Neural cell (in vitro differentiated cells): Measurements from ENCODE around the gene TAF3. TPM values are rescaled to one million over a fixed set of nuclear protein-coding genes. Genes with fewer than 3 reads are reported as not detected.

ENCODE experiments used
- H2AFZ ChIP-seq: fragments of 200-600, 300-800 bp; sonication (generic), shearing (Covaris generic); 2 replicates; pipeline ENCODE4 v1.6.0; 2014; ENCODE audit warnings: low read depth, mild to moderate bottlenecking, antibody characterized with exemption, low read length, moderate library complexity
- H3F3A ChIP-seq: fragments of 200-600 bp; shearing (Covaris generic); 2 replicates; pipeline ENCODE4 v1.6.1; 2016; ENCODE audit warnings: mild to moderate bottlenecking, moderate library complexity, mixed read lengths, antibody characterized with exemption, low read length; ENCODE audit not compliant: insufficient read depth, poor library complexity, severe bottlenecking
- H3K27ac ChIP-seq: fragments of 200-600, 300-800 bp; sonication (generic), shearing (Covaris generic); 2 replicates; pipeline ENCODE4 v1.5.1; 2014; ENCODE audit warnings: mild to moderate bottlenecking, low read length, moderate library complexity
- H3K27me3 ChIP-seq: fragments of 300-800, 200-600 bp; sonication (generic), shearing (Covaris generic); 2 replicates; pipeline ENCODE4 v1.6.0; 2014; ENCODE audit warnings: mild to moderate bottlenecking, low read depth, low read length, moderate library complexity; ENCODE audit not compliant: insufficient read depth
- H3K36me3 ChIP-seq: fragments of 300-800, 200-600 bp; sonication (generic), shearing (Covaris generic); 2 replicates; pipeline ENCODE4 v1.5.1; 2014; ENCODE audit warnings: mild to moderate bottlenecking, antibody characterized with exemption, low read length, moderate library complexity; ENCODE audit not compliant: insufficient read depth
- H3K4me2 ChIP-seq: fragments of 300-800, 200-600 bp; sonication (generic), shearing (Covaris generic); 2 replicates; pipeline ENCODE4 v1.6.0; 2014; ENCODE audit warnings: mild to moderate bottlenecking, low read length
- H3K4me3 ChIP-seq: fragments of 300-800, 200-600 bp; sonication (generic), shearing (Covaris generic); 2 replicates; pipeline ENCODE4 v1.5.1; 2014; ENCODE audit warnings: mild to moderate bottlenecking, low read length, moderate library complexity
- H3K79me2 ChIP-seq: fragments of 200-600 bp; shearing (Covaris generic); replicated peaks from 2 replicates; pipeline ENCODE4 v1.6.0; 2014; ENCODE audit warnings: mild to moderate bottlenecking, low read length, moderate library complexity; ENCODE audit not compliant: insufficient read depth
- H3K9ac ChIP-seq: fragments of 300-800, 200-600 bp; sonication (generic), shearing (Covaris generic); 2 replicates; pipeline ENCODE4 v1.6.1; 2016; ENCODE audit warnings: mild to moderate bottlenecking, low read length, mixed read lengths
- H3K9me2 ChIP-seq: fragments of 200-600 bp; shearing (Covaris generic); 2 replicates; pipeline ENCODE4 v1.6.1; 2016; ENCODE audit warnings: mild to moderate bottlenecking, low read length, mixed read lengths; ENCODE audit not compliant: insufficient read depth
- H3K9me3 ChIP-seq: fragments of 200-600, 300-800 bp; sonication (generic), shearing (Covaris generic); 2 replicates; pipeline ENCODE4 v1.6.1; 2016; ENCODE audit warnings: mild to moderate bottlenecking, mixed run types, low read length, moderate library complexity, mixed read lengths
- H4K20me1 ChIP-seq: fragments of 200-600 bp; shearing (Covaris generic); 2 replicates; pipeline ENCODE4 v1.6.1; 2016; ENCODE audit warnings: mild to moderate bottlenecking, mixed run types; ENCODE audit not compliant: insufficient read depth
- EP300 ChIP-seq: fragments of 450-650 bp; conservative IDR thresholded peaks from 2 replicates; pipeline ENCODE4 v1.6.1; 2014; ENCODE audit warnings: antibody characterized with exemption, mild to moderate bottlenecking, moderate library complexity; ENCODE audit not compliant: poor library complexity, severe bottlenecking
- EZH2 ChIP-seq: fragments of 200-600, 300-800 bp; shearing (Covaris generic), sonication (generic); IDR thresholded peaks from 2 replicates; pipeline ENCODE4 v1.6.1; 2014; ENCODE audit warnings: antibody characterized with exemption, low read length, borderline replicate concordance, mild to moderate bottlenecking; ENCODE audit not compliant: insufficient read depth, poor library complexity, severe bottlenecking
- MXI1 ChIP-seq: fragments of 450-650 bp; conservative IDR thresholded peaks from 2 replicates; pipeline ENCODE4 v1.6.1; 2014; ENCODE audit warnings: antibody characterized with exemption, mild to moderate bottlenecking; ENCODE audit not compliant: poor library complexity, severe bottlenecking
- POLR2AphosphoS5 ChIP-seq: IDR thresholded peaks from 2 replicates; pipeline ENCODE4 v1.6.1; 2012
- RAD21 ChIP-seq: fragments of 450-650 bp; conservative IDR thresholded peaks from 2 replicates; pipeline ENCODE4 v1.6.1; 2014; ENCODE audit warnings: antibody characterized with exemption, mild to moderate bottlenecking, moderate library complexity
- SMC3 ChIP-seq: fragments of 450-650 bp; conservative IDR thresholded peaks from 2 replicates; pipeline ENCODE4 v1.6.1; 2014; ENCODE audit warnings: antibody characterized with exemption, mild to moderate bottlenecking, moderate library complexity; ENCODE audit not compliant: poor library complexity
- TAF1 ChIP-seq: IDR thresholded peaks from 2 replicates; pipeline ENCODE4 v1.6.1; 2012; ENCODE audit warnings: low read depth
- polyA plus RNA-seq: library from polyadenylated mRNA; depleted of rRNA; stranded (reverse); fragments of >200 nt; gene quantifications from 2 replicates; pipeline ENCODE4 v1.2.3, GENCODE V29; 2014
- TF ChIP-seq, protein P1 (sequence below): fragments of 450-650 bp; IDR thresholded peaks from 2 replicates; pipeline ENCODE4 v1.5.1; 2014; ENCODE audit warnings: antibody characterized with exemption, mild to moderate bottlenecking, moderate library complexity; ENCODE audit not compliant: poor library complexity, severe bottlenecking
- TF ChIP-seq, protein P2 (sequence below): IDR thresholded peaks from 2 replicates; pipeline ENCODE4 v1.6.1; 2012; ENCODE audit warnings: borderline replicate concordance

TAF3 gene
- polyA plus RNA-seq, 1 donor from 2014 or later, result 2.0 TPM

DNA sequence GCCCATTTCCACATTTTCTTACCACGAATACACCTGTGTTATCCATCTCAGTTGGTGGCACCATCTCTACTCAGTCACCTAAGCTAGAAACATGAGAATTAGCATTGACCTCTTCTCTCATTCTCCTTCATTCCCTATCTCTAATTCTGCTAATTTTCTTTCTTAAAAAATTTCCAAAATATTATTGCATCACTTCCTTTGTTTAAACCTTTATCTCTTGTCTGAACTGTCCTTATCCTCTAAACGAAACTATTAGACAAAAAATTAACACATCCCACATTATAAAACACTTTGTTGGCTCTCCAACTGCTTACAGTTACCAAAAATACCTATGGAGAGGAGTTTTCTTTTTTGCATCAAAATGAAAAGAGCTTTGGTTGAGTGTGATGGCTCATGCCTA lies 18.3 kb downstream of the TAF3 start:
- no peak overlapping the region for H3K4me3 ChIP-seq
- no peaks in the 10 kb centered on the region for H3K79me2 ChIP-seq
- H3K4me2 ChIP-seq, result no peak overlapping the region
- H3K27me3 ChIP-seq, result no peaks in the 10 kb centered on the region
- H4K20me1 ChIP-seq, result no peaks in the 10 kb centered on the region
- no peak overlapping the region for H2AFZ ChIP-seq
- no peaks in the 10 kb centered on the region for H3K9me2 ChIP-seq
- no peak overlapping the region for H3K9ac ChIP-seq
- TF ChIP-seq TAF1, result no peak
- TF ChIP-seq, protein P1, sequence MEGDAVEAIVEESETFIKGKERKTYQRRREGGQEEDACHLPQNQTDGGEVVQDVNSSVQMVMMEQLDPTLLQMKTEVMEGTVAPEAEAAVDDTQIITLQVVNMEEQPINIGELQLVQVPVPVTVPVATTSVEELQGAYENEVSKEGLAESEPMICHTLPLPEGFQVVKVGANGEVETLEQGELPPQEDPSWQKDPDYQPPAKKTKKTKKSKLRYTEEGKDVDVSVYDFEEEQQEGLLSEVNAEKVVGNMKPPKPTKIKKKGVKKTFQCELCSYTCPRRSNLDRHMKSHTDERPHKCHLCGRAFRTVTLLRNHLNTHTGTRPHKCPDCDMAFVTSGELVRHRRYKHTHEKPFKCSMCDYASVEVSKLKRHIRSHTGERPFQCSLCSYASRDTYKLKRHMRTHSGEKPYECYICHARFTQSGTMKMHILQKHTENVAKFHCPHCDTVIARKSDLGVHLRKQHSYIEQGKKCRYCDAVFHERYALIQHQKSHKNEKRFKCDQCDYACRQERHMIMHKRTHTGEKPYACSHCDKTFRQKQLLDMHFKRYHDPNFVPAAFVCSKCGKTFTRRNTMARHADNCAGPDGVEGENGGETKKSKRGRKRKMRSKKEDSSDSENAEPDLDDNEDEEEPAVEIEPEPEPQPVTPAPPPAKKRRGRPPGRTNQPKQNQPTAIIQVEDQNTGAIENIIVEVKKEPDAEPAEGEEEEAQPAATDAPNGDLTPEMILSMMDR, result no peak
- TF ChIP-seq, protein P2, sequence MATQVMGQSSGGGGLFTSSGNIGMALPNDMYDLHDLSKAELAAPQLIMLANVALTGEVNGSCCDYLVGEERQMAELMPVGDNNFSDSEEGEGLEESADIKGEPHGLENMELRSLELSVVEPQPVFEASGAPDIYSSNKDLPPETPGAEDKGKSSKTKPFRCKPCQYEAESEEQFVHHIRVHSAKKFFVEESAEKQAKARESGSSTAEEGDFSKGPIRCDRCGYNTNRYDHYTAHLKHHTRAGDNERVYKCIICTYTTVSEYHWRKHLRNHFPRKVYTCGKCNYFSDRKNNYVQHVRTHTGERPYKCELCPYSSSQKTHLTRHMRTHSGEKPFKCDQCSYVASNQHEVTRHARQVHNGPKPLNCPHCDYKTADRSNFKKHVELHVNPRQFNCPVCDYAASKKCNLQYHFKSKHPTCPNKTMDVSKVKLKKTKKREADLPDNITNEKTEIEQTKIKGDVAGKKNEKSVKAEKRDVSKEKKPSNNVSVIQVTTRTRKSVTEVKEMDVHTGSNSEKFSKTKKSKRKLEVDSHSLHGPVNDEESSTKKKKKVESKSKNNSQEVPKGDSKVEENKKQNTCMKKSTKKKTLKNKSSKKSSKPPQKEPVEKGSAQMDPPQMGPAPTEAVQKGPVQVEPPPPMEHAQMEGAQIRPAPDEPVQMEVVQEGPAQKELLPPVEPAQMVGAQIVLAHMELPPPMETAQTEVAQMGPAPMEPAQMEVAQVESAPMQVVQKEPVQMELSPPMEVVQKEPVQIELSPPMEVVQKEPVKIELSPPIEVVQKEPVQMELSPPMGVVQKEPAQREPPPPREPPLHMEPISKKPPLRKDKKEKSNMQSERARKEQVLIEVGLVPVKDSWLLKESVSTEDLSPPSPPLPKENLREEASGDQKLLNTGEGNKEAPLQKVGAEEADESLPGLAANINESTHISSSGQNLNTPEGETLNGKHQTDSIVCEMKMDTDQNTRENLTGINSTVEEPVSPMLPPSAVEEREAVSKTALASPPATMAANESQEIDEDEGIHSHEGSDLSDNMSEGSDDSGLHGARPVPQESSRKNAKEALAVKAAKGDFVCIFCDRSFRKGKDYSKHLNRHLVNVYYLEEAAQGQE, result no peak
- no peak for TF ChIP-seq EP300
- H3K36me3 ChIP-seq, result no peaks in the 10 kb centered on the region
- H3F3A ChIP-seq, result no peaks in the 10 kb centered on the region
- no peak overlapping the region for H3K27ac ChIP-seq
- no peaks in the 10 kb centered on the region for H3K9me3 ChIP-seq

DNA sequence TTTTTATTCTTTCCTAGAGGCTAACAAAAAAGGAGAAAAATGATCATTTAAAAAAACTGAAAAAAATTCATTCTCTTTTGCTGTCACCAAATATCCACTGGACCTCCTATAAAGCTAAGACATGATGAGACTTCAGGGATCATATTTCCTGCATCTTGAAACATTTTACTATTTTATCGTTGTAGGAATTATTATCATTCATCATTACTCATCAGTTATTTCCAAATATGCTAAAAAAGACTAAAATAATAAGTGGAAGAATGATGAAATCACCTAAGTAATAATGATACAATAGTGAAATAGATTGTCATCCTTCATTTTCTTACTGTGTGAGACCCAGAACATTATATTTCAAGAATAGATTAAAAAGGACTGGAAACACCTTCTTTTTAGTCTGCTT lies 28.3 kb downstream of the TAF3 start:
- no peaks in the 10 kb centered on the region for H3K36me3 ChIP-seq
- H3K4me3 ChIP-seq, result no peak overlapping the region
- no peak overlapping the region for H3K4me2 ChIP-seq
- H3K9me2 ChIP-seq, result no peaks in the 10 kb centered on the region
- H3K9ac ChIP-seq, result no peak overlapping the region
- TF ChIP-seq, protein P1, result no peak
- TF ChIP-seq SMC3 (no peak), POLR2AphosphoS5 (no peak), TAF1 (no peak), EZH2 (no peak), EP300 (no peak), MXI1 (no peak), RAD21 (no peak)
- TF ChIP-seq, protein P2, result no peak
- no peaks in the 10 kb centered on the region for H3K9me3 ChIP-seq
- peaks cover 8% of the 10 kb centered on the region for H3K79me2 ChIP-seq
- H3K27me3 ChIP-seq, result no peaks in the 10 kb centered on the region
- H2AFZ ChIP-seq, result no peak overlapping the region
- H3K27ac ChIP-seq, result no peak overlapping the region
- no peaks in the 10 kb centered on the region for H3F3A ChIP-seq
- no peaks in the 10 kb centered on the region for H4K20me1 ChIP-seq
